ENCODE results near the gene CHD2.

The CHD2 gene

DNA sequence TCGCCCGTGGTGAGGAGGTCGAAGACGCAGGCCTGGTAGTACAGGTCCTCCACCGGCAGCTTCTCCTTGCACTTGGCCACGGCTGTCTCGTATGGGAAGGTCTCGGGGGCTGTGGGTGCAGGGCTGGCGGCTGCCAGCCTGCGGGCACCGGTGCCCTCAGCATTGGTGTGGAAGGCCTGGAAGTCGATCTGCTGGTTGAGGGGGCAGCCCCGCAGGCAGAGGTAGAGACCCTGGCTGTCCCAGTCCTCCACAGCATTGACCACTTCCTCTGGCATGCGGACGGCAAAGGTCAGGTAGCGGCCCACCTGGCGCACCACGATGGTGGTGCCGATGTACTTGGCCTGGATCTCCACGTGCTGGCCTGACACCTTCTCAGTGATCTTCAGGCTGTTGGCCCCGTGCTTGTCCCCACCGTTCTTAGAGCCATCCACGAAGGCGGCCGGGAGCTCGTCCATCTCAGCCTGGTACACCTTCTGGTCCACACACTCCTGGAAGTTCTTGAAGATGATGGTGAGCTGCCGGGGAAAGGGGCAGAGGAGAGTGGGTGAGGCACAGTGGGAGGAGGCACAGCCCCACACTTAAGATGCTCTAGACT lies 145.2 kb downstream of the CHD2 start:
- no peak overlapping the region for H2AFZ ChIP-seq (ENCODE audit: low read length)
- H3K4me3 ChIP-seq (ENCODE audit: low read depth, low read length, poor library complexity, severe bottlenecking): no peak overlapping the region
- no peaks in the 10 kb centered on the region for H3K36me3 ChIP-seq (ENCODE audit: insufficient read depth, low read length)
- H3F3A ChIP-seq (ENCODE audit: insufficient read depth, low read length): no peaks in the 10 kb centered on the region
- no peak overlapping the region for H3K27ac ChIP-seq (ENCODE audit: low read depth, low read length, poor library complexity, severe bottlenecking)
- H3K4me1 ChIP-seq (ENCODE audit: insufficient read depth, low read length, severe bottlenecking): no peaks in the 10 kb centered on the region
- H3K79me2 ChIP-seq (ENCODE audit: insufficient read depth, low read length): no peaks in the 10 kb centered on the region
- no peak overlapping the region for H3K9ac ChIP-seq (ENCODE audit: low read length)
- peaks cover 12% of the 10 kb centered on the region; the same call in 1 of the 2 replicates for H3K27me3 ChIP-seq (ENCODE audit: insufficient read depth, low read length)
- H3K4me2 ChIP-seq (ENCODE audit: low read length): no peak overlapping the region
- H3K9me2 ChIP-seq (ENCODE audit: low read depth, low read length): no peaks in the 10 kb centered on the region
- H3K9me3 ChIP-seq (ENCODE audit: low read length): no peaks in the 10 kb centered on the region
- no peak for TF ChIP-seq EZH2 (IDR thresholded peaks at IDR 0.05; ENCODE audit: borderline replicate concordance, low read length)
- TF ChIP-seq, protein P1, sequence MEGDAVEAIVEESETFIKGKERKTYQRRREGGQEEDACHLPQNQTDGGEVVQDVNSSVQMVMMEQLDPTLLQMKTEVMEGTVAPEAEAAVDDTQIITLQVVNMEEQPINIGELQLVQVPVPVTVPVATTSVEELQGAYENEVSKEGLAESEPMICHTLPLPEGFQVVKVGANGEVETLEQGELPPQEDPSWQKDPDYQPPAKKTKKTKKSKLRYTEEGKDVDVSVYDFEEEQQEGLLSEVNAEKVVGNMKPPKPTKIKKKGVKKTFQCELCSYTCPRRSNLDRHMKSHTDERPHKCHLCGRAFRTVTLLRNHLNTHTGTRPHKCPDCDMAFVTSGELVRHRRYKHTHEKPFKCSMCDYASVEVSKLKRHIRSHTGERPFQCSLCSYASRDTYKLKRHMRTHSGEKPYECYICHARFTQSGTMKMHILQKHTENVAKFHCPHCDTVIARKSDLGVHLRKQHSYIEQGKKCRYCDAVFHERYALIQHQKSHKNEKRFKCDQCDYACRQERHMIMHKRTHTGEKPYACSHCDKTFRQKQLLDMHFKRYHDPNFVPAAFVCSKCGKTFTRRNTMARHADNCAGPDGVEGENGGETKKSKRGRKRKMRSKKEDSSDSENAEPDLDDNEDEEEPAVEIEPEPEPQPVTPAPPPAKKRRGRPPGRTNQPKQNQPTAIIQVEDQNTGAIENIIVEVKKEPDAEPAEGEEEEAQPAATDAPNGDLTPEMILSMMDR (IDR thresholded peaks at IDR 0.05; ENCODE audit: low read length): no peak
- no peaks in the 10 kb centered on the region for H4K20me1 ChIP-seq (ENCODE audit: insufficient read depth, low read length)

GRCh38 chr15:93046120-93046519 lies 146.0 kb downstream of the CHD2 start:
- TF ChIP-seq, protein P1 (IDR thresholded peaks at IDR 0.05; ENCODE audit: low read length): no peak
- TF ChIP-seq EZH2 (IDR thresholded peaks at IDR 0.05; ENCODE audit: borderline replicate concordance, low read length): no peak
- no peaks in the 10 kb centered on the region for H3K79me2 ChIP-seq (ENCODE audit: insufficient read depth, low read length)
- H3K9me2 ChIP-seq (ENCODE audit: low read depth, low read length): no peaks in the 10 kb centered on the region
- no peak overlapping the region for H3K4me2 ChIP-seq (ENCODE audit: low read length)
- H4K20me1 ChIP-seq (ENCODE audit: insufficient read depth, low read length): no peaks in the 10 kb centered on the region
- no peaks in the 10 kb centered on the region for H3K4me1 ChIP-seq (ENCODE audit: insufficient read depth, low read length, severe bottlenecking)
- no peak overlapping the region for H2AFZ ChIP-seq (ENCODE audit: low read length)
- H3K9ac ChIP-seq (ENCODE audit: low read length): no peak overlapping the region
- no peaks in the 10 kb centered on the region for H3K9me3 ChIP-seq (ENCODE audit: low read length)
- H3K27ac ChIP-seq (ENCODE audit: low read depth, low read length, poor library complexity, severe bottlenecking): no peak overlapping the region
- H3K36me3 ChIP-seq (ENCODE audit: insufficient read depth, low read length): no peaks in the 10 kb centered on the region
- peaks cover 12% of the 10 kb centered on the region; the same call in 1 of the 2 replicates for H3K27me3 ChIP-seq (ENCODE audit: insufficient read depth, low read length)
- no peak overlapping the region for H3K4me3 ChIP-seq (ENCODE audit: low read depth, low read length, poor library complexity, severe bottlenecking)
- H3F3A ChIP-seq (ENCODE audit: insufficient read depth, low read length): no peaks in the 10 kb centered on the region

- peaks cover 12% of the 10 kb centered on the region; the same call in 1 of the 2 replicates for H3K27me3 ChIP-seq (ENCODE audit: insufficient read depth, low read length)
- no peaks in the 10 kb centered on the region for H3F3A ChIP-seq (ENCODE audit: insufficient read depth, low read length)
- no peak overlapping the region for H3K27ac ChIP-seq (ENCODE audit: low read depth, low read length, poor library complexity, severe bottlenecking)
- H2AFZ ChIP-seq (ENCODE audit: low read length): no peak overlapping the region
- H4K20me1 ChIP-seq (ENCODE audit: insufficient read depth, low read length): no peaks in the 10 kb centered on the region
- TF ChIP-seq, protein P1 (IDR thresholded peaks at IDR 0.05; ENCODE audit: low read length): no peak
- no peak for TF ChIP-seq EZH2 (IDR thresholded peaks at IDR 0.05; ENCODE audit: borderline replicate concordance, low read length)
- no peak overlapping the region for H3K4me2 ChIP-seq (ENCODE audit: low read length)
- H3K9me3 ChIP-seq (ENCODE audit: low read length): no peaks in the 10 kb centered on the region
- no peaks in the 10 kb centered on the region for H3K36me3 ChIP-seq (ENCODE audit: insufficient read depth, low read length)
- H3K79me2 ChIP-seq (ENCODE audit: insufficient read depth, low read length): no peaks in the 10 kb centered on the region
- H3K9me2 ChIP-seq (ENCODE audit: low read depth, low read length): no peaks in the 10 kb centered on the region
- no peak overlapping the region for H3K9ac ChIP-seq (ENCODE audit: low read length)
- H3K4me3 ChIP-seq (ENCODE audit: low read depth, low read length, poor library complexity, severe bottlenecking): no peak overlapping the region
- no peaks in the 10 kb centered on the region for H3K4me1 ChIP-seq (ENCODE audit: insufficient read depth, low read length, severe bottlenecking)
These were observed 146.6 kb downstream of the CHD2 start for GRCh38 chr15:93046721-93047120.

All from OCI-LY1 (cell line).